Osteocyte (in vitro differentiated cells): ENCODE measurements around the gene ENTPD6. TPM values are rescaled to one million over a fixed set of nuclear protein-coding genes. Genes with fewer than 3 reads are reported as not detected.

Experiments
- DNase-seq: peaks from one replicate; pipeline ENCODE4 v3.0.0; 2021; ENCODE audit warnings: mixed read lengths; ENCODE audit not compliant: unreplicated experiment; ENCODE audit errors: extremely low spot score
- H3K27ac Mint-ChIP-seq: one replicate; pipeline ENCODE4 v1.8.0; 2021; ENCODE audit warnings: mild to moderate bottlenecking, mixed read lengths; ENCODE audit not compliant: unreplicated experiment
- H3K27me3 Mint-ChIP-seq: one replicate; pipeline ENCODE4 v1.8.0; 2021; ENCODE audit warnings: mixed read lengths; ENCODE audit not compliant: unreplicated experiment
- H3K36me3 Mint-ChIP-seq: one replicate; pipeline ENCODE4 v1.8.0; 2021; ENCODE audit warnings: mixed read lengths; ENCODE audit not compliant: unreplicated experiment
- H3K4me1 Mint-ChIP-seq: one replicate; pipeline ENCODE4 v1.8.0; 2021; ENCODE audit warnings: mixed read lengths; ENCODE audit not compliant: unreplicated experiment
- H3K4me3 Mint-ChIP-seq: one replicate; pipeline ENCODE4 v1.8.0; 2021; ENCODE audit warnings: mild to moderate bottlenecking, moderate library complexity, mixed read lengths; ENCODE audit not compliant: unreplicated experiment
- H3K9me3 Mint-ChIP-seq: one replicate; pipeline ENCODE4 v1.8.0; 2021; ENCODE audit warnings: mixed read lengths; ENCODE audit not compliant: unreplicated experiment
- total RNA-seq: library from RNA; stranded (reverse); gene quantifications from 2 replicates; pipeline ENCODE4 v1.2.1, GENCODE V29; 2021
- TF ChIP-seq, protein P1 (sequence below): fragments of 200-600 bp; sonication (generic); IDR thresholded peaks from 2 replicates; pipeline ENCODE4 v1.5.0; 2021; ENCODE audit warnings: antibody characterized with exemption, mild to moderate bottlenecking, moderate library complexity

ENTPD6 gene
- total RNA-seq, 1 donor from 2014 or later = 62.0 TPM

DNA sequence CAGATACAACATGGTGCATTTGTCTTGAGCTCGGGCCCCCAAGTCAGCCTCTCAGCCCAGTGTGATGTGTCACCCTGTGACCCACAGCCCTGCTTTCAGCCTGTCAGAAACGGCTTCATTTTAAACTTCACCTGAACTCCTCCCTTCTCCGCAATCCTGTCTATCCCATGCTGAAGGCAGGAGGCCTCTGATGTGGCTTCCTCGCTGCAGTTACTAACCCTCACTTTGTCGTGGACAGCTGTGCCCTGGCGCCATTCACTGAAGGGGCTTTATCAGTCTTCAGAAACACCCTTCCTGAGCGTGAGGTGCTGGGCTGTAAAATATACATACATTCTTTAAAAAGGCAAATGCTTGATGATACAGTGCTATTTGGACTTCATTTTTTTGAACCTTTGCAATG lies 7.9 kb upstream of the ENTPD6 start:
- Mint-ChIP-seq H3K4me1 (no peaks in the 10 kb centered on the region), H3K4me3 (no peak overlapping the region), H3K27ac (no peak overlapping the region), H3K27me3 (peaks cover 37% of the 10 kb centered on the region), H3K9me3 (peaks cover 22% of the 10 kb centered on the region), H3K36me3 (peaks cover 6% of the 10 kb centered on the region)
- TF ChIP-seq, protein P1, sequence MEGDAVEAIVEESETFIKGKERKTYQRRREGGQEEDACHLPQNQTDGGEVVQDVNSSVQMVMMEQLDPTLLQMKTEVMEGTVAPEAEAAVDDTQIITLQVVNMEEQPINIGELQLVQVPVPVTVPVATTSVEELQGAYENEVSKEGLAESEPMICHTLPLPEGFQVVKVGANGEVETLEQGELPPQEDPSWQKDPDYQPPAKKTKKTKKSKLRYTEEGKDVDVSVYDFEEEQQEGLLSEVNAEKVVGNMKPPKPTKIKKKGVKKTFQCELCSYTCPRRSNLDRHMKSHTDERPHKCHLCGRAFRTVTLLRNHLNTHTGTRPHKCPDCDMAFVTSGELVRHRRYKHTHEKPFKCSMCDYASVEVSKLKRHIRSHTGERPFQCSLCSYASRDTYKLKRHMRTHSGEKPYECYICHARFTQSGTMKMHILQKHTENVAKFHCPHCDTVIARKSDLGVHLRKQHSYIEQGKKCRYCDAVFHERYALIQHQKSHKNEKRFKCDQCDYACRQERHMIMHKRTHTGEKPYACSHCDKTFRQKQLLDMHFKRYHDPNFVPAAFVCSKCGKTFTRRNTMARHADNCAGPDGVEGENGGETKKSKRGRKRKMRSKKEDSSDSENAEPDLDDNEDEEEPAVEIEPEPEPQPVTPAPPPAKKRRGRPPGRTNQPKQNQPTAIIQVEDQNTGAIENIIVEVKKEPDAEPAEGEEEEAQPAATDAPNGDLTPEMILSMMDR = no peak
- no peak for DNase-seq

DNA sequence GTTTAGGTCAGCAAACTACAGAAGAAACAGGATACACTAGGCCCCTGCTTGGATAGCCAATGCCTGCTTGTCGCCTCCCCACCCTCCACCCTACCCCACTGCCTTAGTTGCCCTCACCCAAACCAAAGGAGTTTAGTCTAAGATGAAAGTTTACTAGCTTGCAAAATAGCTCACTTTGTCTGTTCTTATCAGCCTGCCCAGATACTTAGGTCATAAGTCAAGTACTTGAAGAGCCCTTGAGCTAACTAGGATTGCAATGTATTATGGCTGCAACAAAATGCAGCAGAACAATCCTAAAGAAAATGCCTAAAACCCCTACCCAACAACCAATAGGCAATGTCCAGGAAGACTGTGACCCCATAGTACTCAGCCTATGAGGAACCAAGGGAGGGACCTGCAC lies 7.3 kb upstream of the ENTPD6 start:
- Mint-ChIP-seq H3K9me3 (peaks cover 22% of the 10 kb centered on the region), H3K27me3 (peaks cover 37% of the 10 kb centered on the region), H3K4me3 (no peak overlapping the region), H3K36me3 (peaks cover 6% of the 10 kb centered on the region), H3K27ac (no peak overlapping the region), H3K4me1 (no peaks in the 10 kb centered on the region)
- TF ChIP-seq, protein P1 = no peak
- no peak for DNase-seq

DNA sequence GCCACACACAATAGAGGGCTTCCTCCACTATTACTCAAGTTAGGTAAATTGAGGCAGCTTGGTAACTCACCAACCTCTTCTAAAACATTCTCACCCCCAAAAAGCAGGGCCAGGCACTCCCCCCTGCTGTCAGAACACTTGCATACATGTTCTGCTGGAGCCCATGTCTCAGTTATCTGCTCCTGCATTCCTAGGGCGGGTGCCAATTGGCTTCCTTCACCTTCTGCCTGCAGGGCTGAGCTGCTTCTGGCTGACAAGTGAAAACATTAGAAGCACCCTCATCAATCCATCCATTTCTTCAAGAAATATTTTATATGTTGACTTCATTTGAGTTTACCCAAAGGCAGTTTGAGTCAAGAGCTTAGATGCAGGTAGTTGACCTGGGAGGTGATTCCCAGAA lies 4.5 kb upstream of the ENTPD6 start:
- H3K9me3 Mint-ChIP-seq = no peaks in the 10 kb centered on the region
- DNase-seq = no peak
- TF ChIP-seq, protein P1 = no peak
- no peaks in the 10 kb centered on the region for H3K36me3 Mint-ChIP-seq
- H3K27ac Mint-ChIP-seq = no peak overlapping the region
- peaks cover under 1% of the 10 kb centered on the region for H3K4me1 Mint-ChIP-seq
- H3K4me3 Mint-ChIP-seq = no peak overlapping the region
- peaks cover 11% of the 10 kb centered on the region for H3K27me3 Mint-ChIP-seq

DNA sequence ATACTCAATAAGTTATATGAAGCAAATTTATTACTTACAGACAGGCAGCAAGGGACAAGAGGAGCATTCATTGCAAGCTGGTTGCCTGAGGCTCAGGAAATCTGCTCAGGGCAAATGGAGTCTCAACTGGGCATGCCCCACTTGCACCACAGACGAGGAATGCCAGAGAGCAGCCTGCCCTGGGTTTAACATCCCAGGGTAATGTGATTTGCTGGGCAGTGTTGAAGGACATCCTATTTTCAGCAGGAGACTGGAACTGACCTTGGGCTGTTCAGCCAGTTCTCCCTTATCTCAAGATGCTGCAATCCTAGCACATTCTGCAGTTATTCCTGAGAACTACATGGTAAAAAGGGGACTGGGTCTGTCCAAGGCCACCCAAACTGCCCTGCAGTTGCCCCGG lies 3.8 kb upstream of the ENTPD6 start:
- H3K4me1 Mint-ChIP-seq = peaks cover 7% of the 10 kb centered on the region
- no peak overlapping the region for H3K4me3 Mint-ChIP-seq
- H3K36me3 Mint-ChIP-seq = no peaks in the 10 kb centered on the region
- no peak for DNase-seq
- no peaks in the 10 kb centered on the region for H3K9me3 Mint-ChIP-seq
- TF ChIP-seq, protein P1 = no peak
- peaks cover 10% of the 10 kb centered on the region for H3K27me3 Mint-ChIP-seq
- H3K27ac Mint-ChIP-seq = no peak overlapping the region

DNA sequence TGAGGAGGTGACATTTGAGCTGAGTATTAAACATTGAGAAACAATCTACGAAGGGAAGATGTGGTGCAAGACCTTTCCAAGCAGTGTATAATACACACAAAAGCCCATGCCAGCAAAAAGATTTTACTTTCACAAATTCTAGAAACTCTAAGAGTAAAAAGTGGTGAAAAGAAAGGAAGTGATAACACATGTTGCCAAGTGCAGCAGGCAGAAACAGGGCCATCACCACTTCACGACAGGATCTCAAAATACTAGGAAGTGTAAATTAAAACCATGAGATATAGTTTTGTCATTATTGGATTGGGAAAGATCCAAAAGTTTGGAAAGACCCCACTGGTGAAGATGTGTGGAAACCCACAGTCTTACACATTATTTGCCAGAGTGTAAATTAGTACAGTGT lies 1.7 kb upstream of the ENTPD6 start:
- H3K27me3 Mint-ChIP-seq = peaks cover 3% of the 10 kb centered on the region
- no peak overlapping the region for H3K4me3 Mint-ChIP-seq
- no peaks in the 10 kb centered on the region for H3K36me3 Mint-ChIP-seq
- TF ChIP-seq, protein P1 = no peak
- H3K27ac Mint-ChIP-seq = no peak overlapping the region
- no peak for DNase-seq
- no peaks in the 10 kb centered on the region for H3K9me3 Mint-ChIP-seq
- peaks cover 25% of the 10 kb centered on the region for H3K4me1 Mint-ChIP-seq
